Activated CD4-positive, alpha-beta T cell treated with anti-CD3 and anti-CD28 coated beads, Interleukin-2, amount 10 ng/mL, durations not matched to agents 7 days and 5 days (primary cell): ENCODE data around the gene TPD52L1. TPM values are rescaled to one million over a fixed set of nuclear protein-coding genes. Genes with fewer than 3 reads are reported as not detected.
"Not testable (repeated sequence)": the region's sequence is repeated elsewhere in the genome, so short reads cannot be mapped to it uniquely, and the experiment has no call there.

Experiments used
- CTCF ChIA-PET: fragments of 350-600 bp; sonication (Branson Sonifier 250); formaldehyde crosslinking; loops from one replicate; lab custom pipeline; 2021; ENCODE audit warnings: antibody characterized with exemption; lab: Charles Lee
- POLR2A ChIA-PET: fragments of 350-600 bp; sonication (Branson Sonifier 250); formaldehyde crosslinking; loops from one replicate; lab custom pipeline; 2021; ENCODE audit warnings: antibody characterized with exemption; lab: Charles Lee
- DNase-seq: peaks from one replicate; pipeline ENCODE4 v3.0.0-alpha.2; 2020
- H3K27ac Mint-ChIP-seq: one replicate; pipeline ENCODE4 v1.8.0; 2021; ENCODE audit warnings: mild to moderate bottlenecking, moderate library complexity, mixed read lengths
- H3K27me3 Mint-ChIP-seq: one replicate; pipeline ENCODE4 v1.8.0; 2021; ENCODE audit warnings: mixed read lengths
- H3K36me3 Mint-ChIP-seq: one replicate; pipeline ENCODE4 v1.8.0; 2021; ENCODE audit warnings: low read depth, mixed read lengths
- H3K4me1 Mint-ChIP-seq: one replicate; pipeline ENCODE4 v1.8.0; 2021; ENCODE audit warnings: mixed read lengths
- H3K4me3 Mint-ChIP-seq: one replicate; pipeline ENCODE4 v1.8.0; 2021; ENCODE audit warnings: mild to moderate bottlenecking, moderate library complexity, mixed read lengths
- H3K9me3 Mint-ChIP-seq: one replicate; pipeline ENCODE4 v1.8.0; 2021; ENCODE audit warnings: mixed read lengths
- total RNA-seq, 2 experiments: library from RNA; stranded (reverse); gene quantifications; one replicate each; pipeline ENCODE4 v1.2.3, GENCODE V29; 2021

TPD52L1 gene
- total RNA-seq, 2 experiments from 2014 or later: not detected

DNA sequence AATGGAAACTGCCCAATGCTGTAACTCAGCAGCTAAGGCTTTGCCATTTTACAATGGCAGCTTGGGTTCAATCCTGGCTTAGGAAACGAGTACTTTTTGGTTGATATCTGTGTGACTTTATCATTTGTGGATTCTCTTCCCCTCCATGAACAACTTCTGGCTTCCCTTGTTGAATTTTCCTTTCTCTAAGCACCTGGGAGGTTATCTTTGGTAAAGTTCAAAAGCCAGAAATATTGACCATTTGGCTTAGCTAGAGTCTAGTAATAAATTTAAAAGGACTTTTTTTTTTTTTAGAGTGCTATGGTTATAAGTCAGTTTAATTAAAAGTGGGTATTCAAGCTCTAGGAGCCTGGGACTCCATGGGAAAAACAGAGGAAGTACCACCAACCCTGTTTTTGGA, 31.7 kb upstream of the TPD52L1 start:
- H3K36me3 Mint-ChIP-seq: no peaks in the 10 kb centered on the region
- ChIA-PET POLR2A (no interaction called here), CTCF (interaction anchor here (0.7 kb wide), 1 partner anchor 8 kb away, joined by 3 read pairs; no protein-coding TSS in a partner anchor)
- H3K9me3 Mint-ChIP-seq: no peaks in the 10 kb centered on the region
- no peak for DNase-seq
- no peaks in the 10 kb centered on the region for H3K4me1 Mint-ChIP-seq
- no peak overlapping the region for H3K4me3 Mint-ChIP-seq
- H3K27me3 Mint-ChIP-seq: no peaks in the 10 kb centered on the region
- H3K27ac Mint-ChIP-seq: no peak overlapping the region

DNA sequence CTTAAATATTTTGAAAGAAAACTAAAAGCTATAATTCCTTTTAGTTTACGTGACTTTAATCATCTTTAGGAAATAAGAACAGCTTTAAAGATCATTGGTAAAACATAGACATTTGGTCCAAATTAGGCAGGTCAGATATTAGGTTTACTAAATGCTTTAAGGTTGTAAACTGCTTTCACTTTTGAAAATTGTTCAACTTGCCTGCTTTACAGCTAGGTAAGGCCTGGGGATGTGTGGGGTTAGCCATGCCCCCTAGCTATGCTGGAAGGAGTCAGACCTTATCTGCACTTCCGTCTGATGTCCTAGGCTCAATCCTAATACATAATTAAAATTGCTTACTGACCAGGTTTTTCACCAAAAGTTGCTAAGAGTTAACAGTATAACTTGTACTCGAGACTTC, 30.5 kb upstream of the TPD52L1 start:
- Mint-ChIP-seq H3K9me3 (no peaks in the 10 kb centered on the region), H3K4me3 (no peak overlapping the region), H3K27me3 (peaks cover 1% of the 10 kb centered on the region), H3K4me1 (no peaks in the 10 kb centered on the region), H3K27ac (no peak overlapping the region), H3K36me3 (no peaks in the 10 kb centered on the region)
- no peak for DNase-seq
- POLR2A ChIA-PET: no interaction called here
- CTCF ChIA-PET: interaction anchor here (2.1 kb wide), 1 partner anchor 31 kb away, joined by 5 read pairs; the partner anchor contains the start of gene TPD52L1

DNA sequence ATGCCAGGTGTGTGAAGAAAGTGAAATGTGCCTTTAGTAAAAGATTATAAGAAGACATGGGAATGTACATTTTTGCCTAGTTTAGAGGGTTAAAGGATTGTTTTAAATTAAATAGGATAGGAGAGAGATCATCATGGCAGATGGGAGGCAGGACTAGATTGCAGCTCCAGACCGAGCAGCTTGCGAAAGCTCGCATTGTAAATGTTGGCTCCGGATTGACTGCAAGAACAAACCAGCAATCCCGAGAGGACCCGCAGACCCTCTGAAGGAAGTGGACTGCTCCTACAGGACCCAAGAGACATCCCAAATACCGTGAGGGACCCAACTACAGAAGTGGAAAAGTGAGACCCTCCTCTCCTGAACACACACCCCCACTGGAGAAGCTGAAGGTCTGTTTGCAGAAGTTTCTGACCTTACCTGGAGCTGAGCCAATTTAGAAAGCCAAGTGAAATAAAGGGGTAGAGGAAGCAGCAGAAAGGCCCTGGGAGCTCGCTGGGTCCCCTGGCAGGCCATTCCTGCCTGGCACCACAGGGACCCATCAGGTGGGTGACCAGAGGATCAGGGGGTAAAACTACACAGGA, 30.0 kb upstream of the TPD52L1 start:
- peaks cover 1% of the 10 kb centered on the region for H3K27me3 Mint-ChIP-seq
- CTCF ChIA-PET: interaction anchor here (2.1 kb wide), 1 partner anchor 30 kb away, joined by 5 read pairs; the partner anchor contains the start of gene TPD52L1
- no peak for DNase-seq
- H3K36me3 Mint-ChIP-seq: no peaks in the 10 kb centered on the region
- no peak overlapping the region for H3K27ac Mint-ChIP-seq
- H3K4me1 Mint-ChIP-seq: no peaks in the 10 kb centered on the region
- no peak overlapping the region for H3K4me3 Mint-ChIP-seq
- POLR2A ChIA-PET: no interaction called here
- no peaks in the 10 kb centered on the region for H3K9me3 Mint-ChIP-seq

DNA sequence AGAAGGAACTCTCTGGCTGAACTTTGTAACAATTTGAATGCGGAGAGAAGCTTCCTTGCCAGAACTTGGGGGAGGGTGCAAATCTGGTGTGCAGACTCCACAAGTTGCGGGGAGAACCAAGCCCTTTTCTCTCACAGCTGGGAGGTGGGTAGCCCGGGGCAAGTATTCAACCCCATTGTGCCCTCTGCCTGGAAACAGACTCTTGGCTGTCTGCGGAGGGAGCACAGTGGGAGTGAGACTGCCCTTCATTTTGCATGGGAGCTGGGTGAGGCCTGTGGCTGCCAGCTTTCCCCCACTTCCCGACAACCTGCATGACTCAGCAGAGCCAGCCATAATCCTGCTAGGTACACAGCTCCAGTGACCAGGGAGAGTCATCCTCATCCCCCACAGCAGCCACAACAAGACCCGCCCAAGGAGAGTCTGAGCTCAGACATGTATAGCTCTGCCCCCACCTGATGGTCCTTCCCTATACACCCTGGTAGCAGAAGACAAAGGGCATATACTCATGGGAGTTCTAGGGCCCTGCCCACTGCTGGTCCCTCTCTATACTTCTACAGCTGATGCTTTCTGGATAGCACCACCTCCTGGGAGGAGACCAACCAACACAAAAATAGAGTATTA, 29.4 kb upstream of the TPD52L1 start:
- no peak for DNase-seq
- Mint-ChIP-seq H3K36me3 (no peaks in the 10 kb centered on the region), H3K27me3 (peaks cover 1% of the 10 kb centered on the region), H3K4me1 (no peaks in the 10 kb centered on the region), H3K4me3 (no peak overlapping the region), H3K27ac (no peak overlapping the region), H3K9me3 (no peaks in the 10 kb centered on the region)
- ChIA-PET POLR2A (no interaction called here), CTCF (interaction anchor here (2.1 kb wide), 1 partner anchor 30 kb away, joined by 5 read pairs; the partner anchor contains the start of gene TPD52L1)

DNA sequence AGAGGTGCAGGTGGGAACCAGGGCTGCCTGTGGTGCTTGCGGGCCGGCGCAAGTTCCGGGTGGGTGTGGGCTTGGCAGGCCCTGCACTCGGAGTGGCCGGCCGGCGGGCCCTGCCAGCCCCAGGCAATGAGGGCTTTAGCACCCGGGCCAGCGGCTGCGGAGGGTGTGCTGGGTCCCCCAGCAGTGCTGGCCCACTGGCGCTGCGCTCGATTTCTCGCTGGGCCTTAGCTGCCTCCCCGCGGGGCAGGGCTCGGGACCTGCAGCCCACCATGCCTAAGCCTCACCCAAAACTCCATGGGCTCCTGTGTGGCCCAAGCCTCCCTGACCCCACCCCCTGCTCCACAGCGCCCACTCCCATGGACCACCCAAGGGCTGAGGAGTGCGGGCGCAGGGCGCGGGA, 27.7 kb upstream of the TPD52L1 start:
- H3K36me3 Mint-ChIP-seq, CTCF ChIA-PET, H3K4me3 Mint-ChIP-seq, DNase-seq, POLR2A ChIA-PET, H3K27ac Mint-ChIP-seq, H3K27me3 Mint-ChIP-seq, H3K9me3 Mint-ChIP-seq, H3K4me1 Mint-ChIP-seq: not testable (repeated sequence)

DNA sequence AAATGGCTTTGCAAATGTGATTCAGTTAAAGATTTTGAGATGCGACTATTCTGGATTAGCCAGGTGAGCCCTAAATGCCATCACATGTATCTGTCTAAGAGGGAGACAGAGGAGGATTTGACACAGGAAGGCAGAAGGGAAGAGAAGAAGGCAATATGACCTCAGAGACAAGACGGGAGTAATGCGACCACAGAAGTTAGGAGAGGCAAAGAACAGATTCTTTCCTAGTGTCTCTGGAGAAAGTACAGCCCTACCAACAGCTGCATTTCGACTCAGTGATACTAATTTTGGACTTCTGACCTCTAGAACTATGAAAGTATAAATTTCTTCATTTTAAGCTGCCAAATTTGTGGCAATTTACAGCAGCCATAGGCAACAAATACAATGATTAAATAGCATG, 24.2 kb upstream of the TPD52L1 start:
- CTCF ChIA-PET: interaction anchor here (1.1 kb wide), 1 partner anchor 68 kb away, joined by 3 read pairs; no protein-coding TSS in a partner anchor
- H3K27me3 Mint-ChIP-seq: peaks cover 3% of the 10 kb centered on the region
- H3K36me3 Mint-ChIP-seq: no peaks in the 10 kb centered on the region
- no peak overlapping the region for H3K27ac Mint-ChIP-seq
- no peaks in the 10 kb centered on the region for H3K9me3 Mint-ChIP-seq
- no peak overlapping the region for H3K4me3 Mint-ChIP-seq
- no peaks in the 10 kb centered on the region for H3K4me1 Mint-ChIP-seq
- POLR2A ChIA-PET: no interaction called here
- DNase-seq: no peak

DNA sequence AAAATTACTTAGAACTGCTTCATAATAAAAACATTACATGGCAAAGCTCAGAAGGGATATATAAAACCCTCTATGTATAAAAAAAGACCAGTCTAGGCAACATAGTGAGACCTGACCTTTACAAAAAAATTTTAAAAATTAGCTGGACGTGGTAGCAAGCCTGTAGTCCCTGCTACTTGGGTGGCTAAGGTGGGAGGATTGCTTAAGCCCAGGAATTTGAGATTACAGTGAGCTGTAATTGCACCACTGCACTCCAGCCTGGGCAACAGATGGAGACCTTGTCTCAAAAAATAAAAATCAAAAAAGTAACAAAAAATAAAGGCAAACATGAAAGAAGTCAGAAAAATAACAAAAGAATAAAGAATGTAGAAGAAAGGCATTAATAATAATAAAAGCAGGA, 21.5 kb upstream of the TPD52L1 start:
- H3K27ac Mint-ChIP-seq: no peak overlapping the region
- no peaks in the 10 kb centered on the region for H3K4me1 Mint-ChIP-seq
- DNase-seq: no peak
- H3K9me3 Mint-ChIP-seq: no peaks in the 10 kb centered on the region
- POLR2A ChIA-PET: no interaction called here
- H3K27me3 Mint-ChIP-seq: peaks cover 3% of the 10 kb centered on the region
- CTCF ChIA-PET: no interaction called here
- no peak overlapping the region for H3K4me3 Mint-ChIP-seq
- H3K36me3 Mint-ChIP-seq: no peaks in the 10 kb centered on the region

DNA sequence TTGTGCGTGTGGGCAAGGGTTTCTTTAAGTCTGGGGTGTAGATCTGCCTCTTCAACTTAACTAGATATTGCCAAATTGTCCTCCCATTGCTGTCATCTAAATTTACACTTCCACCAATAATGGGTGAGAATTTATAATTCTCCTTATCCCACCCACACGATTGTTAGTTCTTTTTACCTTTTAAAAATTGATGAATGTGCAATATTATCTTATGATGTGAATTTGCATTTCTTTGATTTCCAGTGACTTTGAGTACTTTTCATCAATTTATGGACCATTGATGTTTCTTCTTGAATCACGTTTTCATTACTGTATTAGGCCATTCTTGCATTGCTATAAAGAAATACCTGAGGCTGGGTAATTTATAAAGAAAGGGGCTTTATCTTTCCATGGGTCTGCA, 17.2 kb upstream of the TPD52L1 start:
- no peak overlapping the region for H3K4me3 Mint-ChIP-seq
- POLR2A ChIA-PET: no interaction called here
- H3K9me3 Mint-ChIP-seq: no peaks in the 10 kb centered on the region
- H3K4me1 Mint-ChIP-seq: no peaks in the 10 kb centered on the region
- DNase-seq: no peak
- CTCF ChIA-PET: no interaction called here
- H3K36me3 Mint-ChIP-seq: no peaks in the 10 kb centered on the region
- H3K27me3 Mint-ChIP-seq: no peaks in the 10 kb centered on the region
- no peak overlapping the region for H3K27ac Mint-ChIP-seq

DNA sequence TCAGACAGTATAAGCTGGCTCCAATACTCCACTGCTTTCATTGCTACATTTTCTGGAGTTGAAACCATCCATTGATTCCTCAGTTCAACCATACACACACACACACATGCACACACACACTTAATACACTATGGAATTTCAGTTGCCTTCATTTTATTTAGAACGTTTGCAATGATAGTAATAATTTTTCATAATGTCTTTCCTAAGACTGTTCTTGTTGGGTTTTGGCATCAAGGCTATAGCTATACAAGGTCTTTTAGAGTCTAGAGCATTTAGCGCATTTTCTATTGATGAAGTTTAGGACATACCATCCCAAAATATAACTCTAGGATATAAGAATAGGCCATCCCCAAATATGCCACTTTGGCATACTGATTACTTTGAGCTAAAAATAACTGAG, 15.5 kb upstream of the TPD52L1 start:
- Mint-ChIP-seq H3K4me1 (no peaks in the 10 kb centered on the region), H3K9me3 (no peaks in the 10 kb centered on the region), H3K36me3 (no peaks in the 10 kb centered on the region), H3K4me3 (no peak overlapping the region), H3K27ac (no peak overlapping the region), H3K27me3 (no peaks in the 10 kb centered on the region)
- ChIA-PET POLR2A (no interaction called here), CTCF (no interaction called here)
- no peak for DNase-seq

DNA sequence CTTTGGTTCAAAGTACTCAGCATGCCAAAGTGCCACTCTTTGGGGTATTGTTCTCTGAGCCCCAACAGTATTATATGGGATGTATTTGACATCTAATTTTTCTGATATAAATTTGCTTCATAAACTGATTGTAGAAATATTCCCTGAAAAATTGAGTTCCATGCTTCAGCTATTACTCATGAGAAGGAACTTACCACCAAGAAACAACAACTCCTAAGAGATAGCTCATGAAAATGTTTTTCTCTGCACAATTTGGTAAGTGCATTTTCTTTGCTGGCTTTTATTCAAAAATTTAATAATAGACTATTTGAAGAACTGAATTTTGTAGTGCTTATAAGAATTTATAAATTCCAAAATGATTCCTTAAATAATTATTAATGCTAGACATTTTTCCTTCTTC, 12.8 kb upstream of the TPD52L1 start:
- no peaks in the 10 kb centered on the region for H3K36me3 Mint-ChIP-seq
- H3K27ac Mint-ChIP-seq: no peak overlapping the region
- no peak for DNase-seq
- CTCF ChIA-PET: interaction anchor here (1.5 kb wide), 1 partner anchor 15 kb away, joined by 3 read pairs; no protein-coding TSS in a partner anchor
- no peak overlapping the region for H3K4me3 Mint-ChIP-seq
- H3K9me3 Mint-ChIP-seq: no peaks in the 10 kb centered on the region
- peaks cover 1% of the 10 kb centered on the region for H3K27me3 Mint-ChIP-seq
- H3K4me1 Mint-ChIP-seq: no peaks in the 10 kb centered on the region
- POLR2A ChIA-PET: no interaction called here

DNA sequence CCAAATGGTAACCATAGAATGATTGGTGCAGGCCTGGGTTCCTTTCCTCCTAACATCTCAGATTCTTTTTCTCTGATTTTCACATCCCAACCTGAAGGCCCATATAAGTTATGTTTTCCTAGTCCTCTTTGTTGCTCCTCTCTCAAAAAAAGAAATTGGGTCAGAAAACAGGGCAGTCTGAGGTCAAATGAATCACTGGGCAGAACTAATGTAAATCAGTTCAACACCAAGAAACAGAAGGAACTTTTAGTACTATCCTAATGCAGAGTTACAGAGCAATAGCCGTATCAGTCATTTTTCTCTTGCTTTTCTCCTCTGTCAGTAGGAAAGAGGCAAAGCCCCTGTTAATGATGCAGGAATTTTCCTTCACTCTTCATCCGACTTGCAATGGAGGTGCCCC, 11.0 kb upstream of the TPD52L1 start:
- H3K4me1 Mint-ChIP-seq: no peaks in the 10 kb centered on the region
- POLR2A ChIA-PET: no interaction called here
- CTCF ChIA-PET: interaction anchor here (1.5 kb wide), 1 partner anchor 13 kb away, joined by 3 read pairs; no protein-coding TSS in a partner anchor

DNA sequence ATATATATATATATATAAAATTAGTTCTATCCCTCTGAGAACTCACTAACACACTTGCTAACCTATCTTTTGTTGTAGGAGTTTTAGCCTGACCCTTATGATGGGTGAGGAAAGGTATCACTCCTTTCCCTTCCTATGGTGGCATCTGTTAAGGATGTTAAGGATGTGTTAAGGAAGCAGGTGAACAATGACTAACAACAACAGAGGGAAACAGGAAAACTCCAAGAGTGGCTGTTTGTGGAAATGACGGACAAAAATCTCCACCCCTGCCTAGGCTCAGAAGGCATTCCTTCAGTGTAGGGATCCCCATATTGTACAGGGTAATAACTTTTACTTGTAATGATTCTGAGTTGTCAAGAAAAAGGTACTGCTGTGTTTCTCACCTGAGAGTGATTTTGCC, 8.8 kb upstream of the TPD52L1 start:
- Mint-ChIP-seq H3K9me3 (no peaks in the 10 kb centered on the region), H3K4me1 (no peaks in the 10 kb centered on the region), H3K27ac (no peak overlapping the region), H3K4me3 (no peak overlapping the region), H3K27me3 (peaks cover 9% of the 10 kb centered on the region), H3K36me3 (no peaks in the 10 kb centered on the region)
- CTCF ChIA-PET: no interaction called here
- no peak for DNase-seq
- POLR2A ChIA-PET: no interaction called here

More for the DNA sequence above, 11.0 kb upstream of the TPD52L1 start:
- no peak for DNase-seq
- H3K4me3 Mint-ChIP-seq: no peak overlapping the region
- H3K27me3 Mint-ChIP-seq: peaks cover 4% of the 10 kb centered on the region
- no peaks in the 10 kb centered on the region for H3K36me3 Mint-ChIP-seq
- no peak overlapping the region for H3K27ac Mint-ChIP-seq
- H3K9me3 Mint-ChIP-seq: no peaks in the 10 kb centered on the region

DNA sequence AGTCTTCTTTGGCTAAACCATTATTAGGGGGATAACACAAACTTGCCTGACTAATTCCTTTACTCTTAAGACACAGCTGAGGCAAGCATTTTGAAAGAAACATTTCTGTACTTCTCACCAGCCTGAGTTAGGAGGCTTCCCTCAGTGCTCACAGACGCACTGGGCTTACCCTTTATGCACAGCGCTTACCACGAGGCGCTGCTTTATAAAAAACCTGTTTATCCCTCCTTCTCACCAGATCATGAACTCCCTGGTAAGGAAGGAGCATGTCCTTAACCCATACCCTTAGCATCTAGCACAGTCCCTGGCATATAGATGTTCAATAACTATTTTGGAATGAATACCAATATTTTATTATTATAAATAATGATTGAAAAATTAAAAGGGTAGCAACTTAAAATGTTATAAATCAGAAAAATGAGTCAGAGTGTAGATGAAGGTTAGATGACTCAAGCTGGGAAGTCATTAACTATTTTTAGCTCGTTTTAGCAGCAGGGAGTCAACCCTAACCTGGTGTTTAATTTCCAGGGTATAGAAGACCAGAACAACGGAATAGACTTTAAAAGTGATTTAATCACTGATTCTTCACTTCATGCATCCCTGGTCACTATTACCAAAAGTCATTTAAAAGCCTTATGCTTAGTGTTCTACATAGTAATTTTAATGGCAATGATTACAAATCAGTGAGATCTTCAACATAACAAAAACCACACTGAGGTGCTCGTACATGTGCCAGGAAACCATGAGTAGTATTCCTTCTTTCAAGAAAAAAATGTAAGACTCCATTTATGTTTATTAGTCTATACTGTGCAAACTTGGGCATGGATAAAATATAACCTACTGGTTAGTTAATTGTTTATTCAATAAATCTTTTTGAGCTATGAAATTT, 4.1 kb upstream of the TPD52L1 start:
- DNase-seq: no peak
- Mint-ChIP-seq H3K36me3 (no peaks in the 10 kb centered on the region), H3K27me3 (peaks cover 31% of the 10 kb centered on the region), H3K9me3 (no peaks in the 10 kb centered on the region), H3K4me1 (peaks cover 4% of the 10 kb centered on the region), H3K27ac (no peak overlapping the region), H3K4me3 (no peak overlapping the region)
- CTCF ChIA-PET: interaction anchor here (0.7 kb wide), 1 partner anchor 19 kb away, joined by 3 read pairs; no protein-coding TSS in a partner anchor
- POLR2A ChIA-PET: no interaction called here
